Adipocyte (in vitro differentiated cells): Measurements from ENCODE around the gene SH3RF3.

ENCODE experiments used
- DNase-seq: peaks from one replicate; pipeline ENCODE4 v3.0.0-alpha.2; 2015; ENCODE audit warnings: low read depth
- H3K27me3 ChIP-seq: replicated peaks from 2 replicates; pipeline ENCODE4 v1.7.0; 2013; ENCODE audit warnings: mild to moderate bottlenecking, low read length, moderate library complexity; ENCODE audit not compliant: control insufficient read depth, insufficient read depth
- H3K36me3 ChIP-seq: 2 replicates; pipeline ENCODE4 v1.7.0; 2013; ENCODE audit warnings: low read length, mild to moderate bottlenecking, moderate library complexity; ENCODE audit not compliant: control insufficient read depth, insufficient read depth, severe bottlenecking
- H3K4me1 ChIP-seq: 2 replicates; pipeline ENCODE4 v1.7.0; 2013; ENCODE audit warnings: mild to moderate bottlenecking, low read length, moderate library complexity; ENCODE audit not compliant: control insufficient read depth, insufficient read depth
- H3K4me3 ChIP-seq: 2 replicates; pipeline ENCODE4 v1.7.0; 2013; ENCODE audit warnings: mild to moderate bottlenecking, low read length, moderate library complexity
- H3K9ac ChIP-seq: 2 replicates; pipeline ENCODE4 v1.7.0; 2013; ENCODE audit warnings: mild to moderate bottlenecking, low read length, moderate library complexity
- H3K9me3 ChIP-seq: 2 replicates; pipeline ENCODE4 v1.7.0; 2013; ENCODE audit warnings: mild to moderate bottlenecking, low read length, moderate library complexity; ENCODE audit not compliant: control insufficient read depth

Gene SH3RF3

GRCh38 chr2:109404681-109405080, 275.7 kb downstream of the SH3RF3 start:
- Histone ChIP-seq H3K27me3 (no peaks in the 10 kb centered on the region), H3K9me3 (no peaks in the 10 kb centered on the region), H3K4me1 (no peaks in the 10 kb centered on the region), H3K4me3 (no peak overlapping the region), H3K9ac (no peak overlapping the region), H3K36me3 (peaks cover 10% of the 10 kb centered on the region)
- no peak for DNase-seq

- Histone ChIP-seq H3K9me3 (no peaks in the 10 kb centered on the region), H3K4me3 (no peak overlapping the region), H3K9ac (no peak overlapping the region), H3K27me3 (no peaks in the 10 kb centered on the region), H3K36me3 (no peaks in the 10 kb centered on the region), H3K4me1 (peaks cover 8% of the 10 kb centered on the region)
- DNase-seq: no peak
Observed at GRCh38 chr2:109405873-109406272, 276.9 kb downstream of the SH3RF3 start.

DNA sequence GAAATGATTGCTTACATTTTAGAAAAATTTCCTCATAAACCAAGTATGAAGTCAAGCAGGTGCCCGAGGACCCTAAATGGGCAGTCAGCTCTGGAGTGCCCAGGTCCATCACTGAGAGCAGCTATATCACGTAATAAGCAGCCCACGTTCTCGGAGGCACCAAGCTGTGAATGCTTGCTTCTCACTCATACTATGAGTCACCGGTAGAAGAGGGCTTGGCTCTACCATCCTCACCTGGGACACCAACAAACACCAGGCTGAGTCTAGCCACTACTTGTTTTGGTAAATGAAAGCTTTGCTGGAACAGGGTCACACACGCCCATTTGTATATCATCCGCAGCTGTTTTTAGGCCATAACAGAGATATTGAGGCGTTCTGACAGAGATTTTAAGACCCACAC, 277.3 kb downstream of the SH3RF3 start:
- no peak overlapping the region for H3K9ac ChIP-seq
- no peaks in the 10 kb centered on the region for H3K9me3 ChIP-seq
- H3K4me1 ChIP-seq: peaks cover 11% of the 10 kb centered on the region
- no peaks in the 10 kb centered on the region for H3K36me3 ChIP-seq
- no peaks in the 10 kb centered on the region for H3K27me3 ChIP-seq
- no peak for DNase-seq
- no peak overlapping the region for H3K4me3 ChIP-seq

GRCh38 chr2:109407276-109408042, 278.5 kb downstream of the SH3RF3 start:
- Histone ChIP-seq H3K9ac (no peak overlapping the region), H3K36me3 (no peaks in the 10 kb centered on the region), H3K27me3 (no peaks in the 10 kb centered on the region), H3K4me1 (peaks cover 11% of the 10 kb centered on the region), H3K9me3 (no peaks in the 10 kb centered on the region), H3K4me3 (no peak overlapping the region)
- no peak for DNase-seq

- no peaks in the 10 kb centered on the region for H3K27me3 ChIP-seq
- no peaks in the 10 kb centered on the region for H3K36me3 ChIP-seq
- H3K4me1 ChIP-seq: peaks cover 11% of the 10 kb centered on the region
- no peak for DNase-seq
- no peak overlapping the region for H3K4me3 ChIP-seq
- H3K9me3 ChIP-seq: no peaks in the 10 kb centered on the region
- no peak overlapping the region for H3K9ac ChIP-seq
Observed at GRCh38 chr2:109408043-109408335, 279.0 kb downstream of the SH3RF3 start.

DNA sequence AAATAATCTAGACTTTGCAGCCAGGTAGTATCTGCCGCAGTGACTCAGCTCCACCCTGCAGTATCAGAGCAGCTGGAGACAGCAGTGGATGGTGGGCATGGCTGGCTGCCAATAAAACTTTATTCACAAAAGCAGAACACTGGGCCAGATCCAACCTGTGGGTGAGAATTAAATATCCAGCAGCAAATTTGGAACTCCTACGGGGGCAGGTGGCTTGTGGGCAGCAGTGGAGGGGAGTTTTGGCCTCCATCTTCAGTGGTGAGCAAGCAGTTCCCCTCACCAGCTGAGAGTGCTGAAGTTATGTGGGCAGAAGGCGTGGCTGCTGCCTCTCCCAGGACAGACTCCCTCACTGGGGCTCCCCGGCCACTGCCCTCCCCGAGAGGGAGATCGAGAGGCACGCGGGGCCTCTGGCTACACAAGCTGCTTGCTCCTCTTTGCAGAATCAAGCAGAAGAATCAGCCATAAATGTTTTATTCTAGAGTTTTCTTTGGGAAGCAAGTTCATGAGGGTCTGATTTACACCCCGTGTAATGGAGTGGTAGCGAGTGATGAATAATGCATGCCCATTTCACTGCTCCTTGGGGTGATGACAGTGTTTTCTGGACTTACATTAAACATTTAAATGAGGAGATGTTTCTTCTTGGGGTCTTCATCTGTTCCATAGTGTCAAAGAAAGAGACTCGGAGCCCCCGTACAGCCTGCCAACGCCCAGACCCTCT, 280.5 kb downstream of the SH3RF3 start:
- Histone ChIP-seq H3K4me3 (no peak overlapping the region), H3K27me3 (no peaks in the 10 kb centered on the region), H3K36me3 (peaks cover under 1% of the 10 kb centered on the region), H3K4me1 (peaks cover 11% of the 10 kb centered on the region), H3K9me3 (no peaks in the 10 kb centered on the region), H3K9ac (no peak overlapping the region)
- no peak for DNase-seq

DNA sequence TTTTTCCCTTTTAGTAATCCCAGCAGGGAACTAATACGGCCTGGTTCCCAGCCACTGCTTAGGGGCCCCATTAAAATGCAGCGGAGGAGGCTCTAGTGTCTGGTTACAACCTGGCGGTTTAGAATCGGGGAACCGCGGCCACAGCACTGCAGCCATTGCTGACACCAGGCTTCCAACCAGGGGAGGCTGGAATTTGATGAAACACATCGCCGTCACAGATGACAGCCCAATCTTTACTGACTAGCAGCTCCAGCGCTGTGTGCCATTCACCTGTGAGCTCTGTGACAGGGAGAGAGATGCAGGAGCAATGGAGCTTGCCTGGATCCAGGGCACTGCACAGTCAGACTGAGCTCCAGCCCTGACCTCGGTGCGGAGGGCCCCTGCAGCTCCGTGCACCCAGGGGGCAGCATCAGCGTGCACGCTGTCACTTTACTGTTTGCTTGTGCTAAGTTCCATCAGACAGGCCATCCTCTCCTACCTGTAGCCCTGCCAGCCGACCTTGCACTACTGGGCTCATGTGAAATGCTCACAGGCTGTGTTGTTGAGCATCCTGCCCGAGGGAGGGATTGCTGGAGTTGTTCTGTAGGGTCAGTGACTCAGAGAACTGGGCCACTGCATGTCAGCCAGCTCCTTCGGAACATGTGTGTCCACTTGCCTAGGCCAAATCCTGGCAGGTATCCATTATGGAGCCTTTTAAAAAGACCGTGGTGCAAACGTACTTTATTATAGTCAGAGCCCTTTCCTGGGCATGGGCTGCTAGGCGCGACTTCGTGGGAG, 281.2 kb downstream of the SH3RF3 start:
- Histone ChIP-seq H3K36me3 (peaks cover 5% of the 10 kb centered on the region), H3K27me3 (no peaks in the 10 kb centered on the region), H3K4me1 (peaks cover 11% of the 10 kb centered on the region), H3K9ac (no peak overlapping the region), H3K9me3 (no peaks in the 10 kb centered on the region), H3K4me3 (no peak overlapping the region)
- DNase-seq: no peak

GRCh38 chr2:109411640-109412325, 282.8 kb downstream of the SH3RF3 start:
- H3K9ac ChIP-seq: no peak overlapping the region
- peaks cover 5% of the 10 kb centered on the region for H3K36me3 ChIP-seq
- no peaks in the 10 kb centered on the region for H3K27me3 ChIP-seq
- DNase-seq: no peak
- H3K4me1 ChIP-seq: peaks cover 11% of the 10 kb centered on the region
- no peaks in the 10 kb centered on the region for H3K9me3 ChIP-seq
- no peak overlapping the region for H3K4me3 ChIP-seq

- Histone ChIP-seq H3K4me3 (no peak overlapping the region), H3K9me3 (no peaks in the 10 kb centered on the region), H3K36me3 (peaks cover 5% of the 10 kb centered on the region), H3K4me1 (peaks cover 5% of the 10 kb centered on the region), H3K27me3 (no peaks in the 10 kb centered on the region), H3K9ac (no peak overlapping the region)
- DNase-seq: no peak
Observed at GRCh38 chr2:109415581-109416013, 286.6 kb downstream of the SH3RF3 start.

DNA sequence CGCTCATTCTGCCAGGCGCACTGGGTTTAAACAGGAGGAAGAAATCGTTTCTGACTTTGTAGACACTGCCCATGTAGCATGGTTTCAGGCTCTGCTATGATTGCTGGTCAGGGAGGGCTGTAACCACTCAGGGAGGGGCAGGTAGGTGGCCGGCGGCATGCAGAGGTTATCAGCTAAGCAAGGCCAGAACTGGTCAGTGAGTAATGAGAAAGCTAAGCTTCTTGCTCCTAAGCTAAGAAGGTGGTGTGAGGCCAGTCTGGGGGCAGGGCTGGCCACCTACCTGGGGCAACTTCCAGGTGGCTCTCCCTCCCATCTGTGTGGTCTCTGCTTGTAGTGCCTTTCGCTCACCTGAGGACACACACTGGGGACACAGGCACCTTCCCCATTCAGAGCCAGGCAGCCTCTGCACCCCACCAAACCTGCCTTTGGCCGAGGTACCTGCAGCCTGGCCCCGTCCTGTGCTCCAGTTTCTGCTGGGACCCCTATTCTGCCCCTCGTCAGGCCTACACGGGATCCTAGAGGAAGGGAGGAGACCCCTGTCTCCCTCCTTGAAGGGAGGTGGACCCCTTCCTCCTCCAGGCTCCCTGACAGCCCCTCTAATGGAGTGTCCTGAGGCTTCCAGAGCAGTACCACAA, 288.8 kb downstream of the SH3RF3 start:
- no peaks in the 10 kb centered on the region for H3K4me1 ChIP-seq
- peaks cover 16% of the 10 kb centered on the region for H3K36me3 ChIP-seq
- no peak overlapping the region for H3K9ac ChIP-seq
- H3K27me3 ChIP-seq: no peaks in the 10 kb centered on the region
- DNase-seq: no peak
- no peak overlapping the region for H3K4me3 ChIP-seq
- H3K9me3 ChIP-seq: no peaks in the 10 kb centered on the region
